NK-92 (cell line): ENCODE results near the gene TP53BP1.
A peak's percentile ranks its signal among the peaks of the same experiment; 100 is the strongest.
"Not testable (repeated sequence)": the region's sequence is repeated elsewhere in the genome, so short reads cannot be mapped to it uniquely, and the experiment has no call there.

Experiments
- DNase-seq: peaks from one replicate; lab custom pipeline; 2025; ENCODE audit not compliant: unreplicated experiment; lab: John Stamatoyannopoulos, UW

Gene TP53BP1

GRCh38 chr15:43433165-43433564, 59.8 kb downstream of the TP53BP1 start:
- DNase-seq = no peak

DNA sequence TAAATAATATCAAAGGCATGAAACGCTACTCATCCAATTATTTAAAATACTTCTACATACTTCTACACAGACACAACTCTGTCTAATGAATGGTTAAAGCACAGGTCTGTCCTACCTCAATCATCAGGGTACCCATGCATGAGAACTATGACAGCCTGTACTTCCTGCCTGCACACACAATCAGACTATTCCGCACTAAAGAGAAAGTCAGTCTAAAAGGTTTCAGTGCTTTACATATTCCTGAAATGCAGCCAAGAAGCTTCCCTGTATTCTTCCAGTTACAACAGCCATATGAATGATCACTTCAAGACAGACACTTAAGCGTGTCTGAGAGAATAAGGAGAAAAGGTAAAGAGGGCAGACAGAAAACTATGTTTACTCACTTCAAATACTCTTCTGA, 63.3 kb downstream of the TP53BP1 start:
- no peak for DNase-seq

DNA sequence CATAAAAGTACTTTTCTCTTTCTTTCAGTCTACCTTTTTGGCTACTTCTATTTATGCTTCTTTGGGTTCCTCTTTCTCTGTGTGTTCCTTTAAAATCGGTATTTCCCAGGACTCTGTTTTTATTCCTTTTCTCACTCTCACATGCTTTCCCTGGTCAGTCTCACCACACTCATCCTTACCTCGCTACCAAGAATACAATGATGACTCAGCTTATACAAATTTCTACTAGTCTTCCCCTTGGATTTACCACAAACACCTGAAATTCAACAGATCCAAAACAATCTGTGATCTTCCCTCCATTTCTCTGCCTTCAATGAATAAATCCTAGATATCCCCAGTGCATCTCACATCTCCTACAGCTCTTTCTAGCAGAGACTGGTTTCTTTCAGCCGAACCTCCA, 69.2 kb downstream of the TP53BP1 start:
- DNase-seq = no peak

DNA sequence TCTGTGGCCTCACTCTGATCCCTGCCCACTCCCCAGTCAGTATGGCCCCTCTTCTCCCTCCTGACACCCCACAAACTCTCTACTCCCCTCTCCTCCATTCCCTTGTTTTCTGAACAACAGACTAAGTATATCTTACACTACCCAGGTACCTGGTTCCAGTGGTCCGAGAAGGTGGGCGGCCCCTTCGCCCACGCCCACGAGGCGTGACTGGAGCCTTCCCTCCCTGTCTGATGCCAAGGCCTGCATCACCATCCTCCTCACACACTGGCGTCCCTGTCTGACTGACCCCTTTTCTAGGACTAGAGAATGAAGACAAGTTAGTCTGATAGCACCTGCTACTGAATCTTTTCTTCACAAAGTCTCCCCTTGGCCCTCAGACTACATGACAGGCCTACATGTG, 72.1 kb downstream of the TP53BP1 start:
- DNase-seq = no peak

DNA sequence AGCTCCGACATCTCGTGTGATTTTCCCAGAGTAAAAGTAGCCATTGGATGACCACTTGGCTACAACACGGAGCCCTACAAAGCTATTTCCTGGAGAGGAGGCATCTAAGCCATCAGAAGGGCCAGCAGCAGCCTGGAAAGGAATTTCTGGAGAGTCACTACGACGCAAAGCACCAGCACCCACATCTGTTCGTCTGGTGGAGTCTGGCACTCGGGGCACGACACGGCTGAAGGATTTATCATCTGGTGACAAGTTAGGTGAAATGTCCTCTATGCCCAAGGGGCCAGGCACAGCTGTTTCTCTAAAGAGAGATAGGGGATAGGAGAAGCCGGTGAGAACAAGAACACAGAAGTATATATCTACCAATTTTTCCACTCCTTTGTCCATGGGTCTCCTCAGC, 72.5 kb downstream of the TP53BP1 start:
- DNase-seq = no peak

GRCh38 chr15:43414196-43414595, 78.8 kb downstream of the TP53BP1 start:
- DNase-seq = no peak

GRCh38 chr15:43412096-43412495, 80.9 kb downstream of the TP53BP1 start:
- DNase-seq = no peak

- DNase-seq = no peak
These were observed 82.3 kb downstream of the TP53BP1 start for GRCh38 chr15:43410572-43411214.

GRCh38 chr15:43408789-43409188, 84.2 kb downstream of the TP53BP1 start:
- no peak for DNase-seq

- DNase-seq = no peak
These were observed 86.1 kb downstream of the TP53BP1 start for GRCh38 chr15:43406808-43407207.

- DNase-seq = no peak
These were observed 86.8 kb downstream of the TP53BP1 start for GRCh38 chr15:43406189-43406588.

- no peak for DNase-seq
These were observed 88.8 kb downstream of the TP53BP1 start for GRCh38 chr15:43404130-43404529.

- no peak for DNase-seq
These were observed 89.3 kb downstream of the TP53BP1 start for GRCh38 chr15:43403616-43404015.

DNA sequence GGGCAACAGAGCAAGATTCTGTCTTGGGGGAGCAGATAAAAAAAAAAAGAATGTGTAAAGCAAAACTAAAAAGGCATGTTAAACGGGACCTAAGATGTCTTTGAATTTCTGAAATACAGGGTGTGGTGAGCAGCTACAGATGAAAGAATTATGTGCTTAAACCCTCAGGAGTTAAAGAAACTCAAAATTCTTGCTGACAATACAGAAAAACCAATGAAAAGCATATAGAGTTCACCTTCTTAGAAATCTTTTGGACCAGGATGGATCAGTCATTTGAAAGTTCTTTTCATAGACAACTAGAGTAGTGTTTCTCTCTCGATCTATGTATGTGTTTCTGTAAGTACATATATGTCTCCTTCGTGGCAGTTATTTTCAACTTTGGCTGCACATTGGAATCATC, 90.7 kb downstream of the TP53BP1 start:
- no peak for DNase-seq

- not testable (repeated sequence) for DNase-seq
These were observed 99.4 kb downstream of the TP53BP1 start for GRCh38 chr15:43393592-43393991.

GRCh38 chr15:43390723-43391122, 102.2 kb downstream of the TP53BP1 start:
- no peak for DNase-seq

DNA sequence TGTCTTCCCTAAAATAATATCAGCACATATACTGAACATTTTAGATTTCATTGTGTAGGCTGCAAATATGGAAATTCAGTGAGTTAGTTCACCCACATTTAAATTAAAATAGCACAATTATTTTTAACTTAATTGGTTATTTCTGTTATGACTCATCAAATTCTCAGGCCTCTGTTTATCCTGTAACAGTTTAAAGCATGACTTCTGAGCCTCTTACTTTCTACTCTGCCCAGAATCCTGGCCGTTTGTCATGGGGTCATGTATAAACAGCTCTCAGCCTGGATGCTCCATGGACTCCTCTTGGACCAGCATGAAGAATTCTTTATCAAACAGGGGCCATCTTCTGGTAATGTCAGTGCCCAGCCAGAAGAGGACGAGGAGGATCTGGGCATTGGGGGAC, 109.9 kb downstream of the TP53BP1 start:
- DNase-seq = no peak

GRCh38 chr15:43382310-43382709, 110.6 kb downstream of the TP53BP1 start:
- no peak for DNase-seq

DNA sequence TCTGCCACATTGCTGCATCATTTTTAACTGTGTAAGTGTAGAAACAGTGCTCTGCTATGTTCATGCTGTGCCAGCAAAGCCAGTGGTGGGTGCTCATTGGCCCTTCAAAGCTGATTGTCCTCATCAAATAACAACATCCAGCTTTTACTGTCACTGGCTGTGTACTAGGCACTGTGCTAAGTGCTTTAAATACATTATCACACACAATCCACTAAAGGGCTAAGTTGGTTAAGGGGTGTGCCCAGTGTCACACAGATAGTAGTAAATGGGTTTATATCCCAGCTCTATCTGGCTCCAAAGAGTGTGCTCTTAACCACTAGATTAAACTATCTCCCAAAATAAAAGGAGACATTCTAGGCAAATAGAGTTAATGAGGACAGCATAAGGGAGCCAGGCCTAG, 114.4 kb downstream of the TP53BP1 start:
- DNase-seq = no peak

DNA sequence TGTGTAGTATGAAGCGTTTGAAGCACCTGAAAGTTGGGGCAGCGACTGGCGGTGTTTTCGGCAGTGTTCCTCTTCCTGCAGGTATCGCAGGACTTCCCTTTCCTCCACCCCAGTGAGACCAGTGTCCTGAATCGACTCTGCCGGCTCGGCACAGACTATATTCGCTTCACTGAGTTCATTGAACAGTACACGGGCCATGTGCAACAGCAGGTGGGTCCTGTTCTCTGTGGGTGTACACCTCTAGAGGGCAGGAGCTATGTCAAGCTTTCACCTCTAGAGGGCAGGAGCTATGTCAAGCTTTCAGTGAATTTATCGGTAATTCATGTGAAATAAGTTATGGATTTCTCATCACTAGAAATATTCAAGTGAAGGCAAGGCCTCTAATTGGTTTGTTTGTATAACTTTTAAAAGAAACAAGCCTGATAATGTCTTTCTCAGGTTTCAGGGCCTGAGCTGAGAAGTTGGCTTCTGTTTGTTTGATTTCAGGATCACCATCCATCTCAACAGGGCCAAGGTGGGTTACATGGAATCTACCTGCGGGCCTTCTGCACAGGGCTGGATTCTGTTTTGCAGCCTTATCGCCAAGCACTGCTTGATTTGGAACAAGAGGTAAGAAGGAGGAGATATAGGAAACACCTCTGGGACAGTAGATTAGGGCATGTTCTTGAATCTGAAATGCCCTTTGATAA, 116.8 kb downstream of the TP53BP1 start:
- no peak for DNase-seq

DNA sequence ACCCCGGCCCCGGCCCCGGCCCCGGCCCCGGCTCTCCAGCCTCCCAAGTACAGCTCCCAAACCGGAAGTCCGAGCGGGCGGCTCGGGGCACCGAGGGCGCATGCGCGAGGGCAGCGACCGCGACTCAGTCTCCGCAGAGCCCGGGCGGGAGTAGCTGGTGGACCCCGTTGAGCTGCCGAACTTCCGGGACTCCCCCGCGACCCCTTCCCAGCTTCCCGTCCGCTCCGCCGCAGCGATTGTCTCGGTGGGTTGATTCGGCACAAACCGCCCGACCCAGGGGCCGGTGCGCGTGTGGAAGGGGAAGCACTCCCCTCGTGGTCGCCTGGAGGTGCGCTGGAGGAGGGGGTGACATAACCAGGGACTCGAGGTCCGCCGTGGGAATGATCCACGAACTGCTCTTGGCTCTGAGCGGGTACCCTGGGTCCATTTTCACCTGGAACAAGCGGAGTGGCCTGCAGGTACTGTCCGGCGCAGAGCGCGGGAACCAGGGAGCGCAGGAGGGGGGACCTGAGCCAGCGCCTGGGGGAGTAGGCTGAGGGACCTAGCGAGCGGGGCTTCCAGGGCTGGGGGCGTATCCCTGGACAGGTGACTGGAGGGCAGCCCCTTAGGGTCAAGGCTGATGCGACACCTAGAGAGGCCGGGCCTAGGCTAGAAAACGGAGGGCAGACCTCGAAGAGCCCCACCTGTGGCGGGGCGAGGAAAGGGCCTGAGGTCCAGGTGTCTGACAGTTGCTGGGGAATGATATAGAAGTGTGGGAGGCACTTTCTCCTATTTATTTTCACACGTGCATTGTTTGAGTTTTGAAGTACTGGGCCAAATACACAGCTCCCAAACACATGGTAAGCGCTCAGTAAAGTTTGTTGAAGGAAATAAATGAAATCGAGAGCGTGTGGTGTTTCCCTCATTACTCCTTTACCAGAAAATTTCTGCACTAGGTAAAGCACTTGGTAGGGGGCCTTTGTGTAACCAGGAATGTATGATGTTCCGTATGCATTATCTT, 121.7 kb downstream of the TP53BP1 start, which contains the start of the genes TUBGCP4 and ZSCAN29:
TUBGCP4 (plus strand) TSS at position 127 of the 1,000 bp plus-strand sequence; CDS start at position 381, 254 bp downstream.
ZSCAN29 (minus strand) TSS at position 69 of the 1,000 bp plus-strand sequence. CDS start 1,130 bp downstream, outside the sequence.
- peak; percentile 37 for DNase-seq
